ENCODE data around the gene FGA.

Gene FGA

GRCh38 chr4:154562697-154563254 lies 27.8 kb downstream of the FGA start, which contains the start of gene FGB:
TSS of gene FGB (plus strand) at chr4:154563011. CDS start at chr4:154563019, 8 bp downstream.
- H3K36me3 ChIP-seq, result no peaks in the 10 kb centered on the region
- H3K9me3 ChIP-seq, result no peaks in the 10 kb centered on the region
- H3K4me1 ChIP-seq, result no peaks in the 10 kb centered on the region
- no peak within 1 kb of the TSS for H3K27ac ChIP-seq
- H3K4me3 ChIP-seq, result no peak within 1 kb of the TSS
- H3K4me2 ChIP-seq, result no peak within 1 kb of the TSS
- H4K20me1 ChIP-seq, result no peaks in the 10 kb centered on the region
- H3K27me3 ChIP-seq, result no peaks in the 10 kb centered on the region
- no peak within 1 kb of the TSS for H3K9ac ChIP-seq
- TF ChIP-seq Cebpa-rat (IDR thresholded peaks at IDR 0.05), result no peak

DNA sequence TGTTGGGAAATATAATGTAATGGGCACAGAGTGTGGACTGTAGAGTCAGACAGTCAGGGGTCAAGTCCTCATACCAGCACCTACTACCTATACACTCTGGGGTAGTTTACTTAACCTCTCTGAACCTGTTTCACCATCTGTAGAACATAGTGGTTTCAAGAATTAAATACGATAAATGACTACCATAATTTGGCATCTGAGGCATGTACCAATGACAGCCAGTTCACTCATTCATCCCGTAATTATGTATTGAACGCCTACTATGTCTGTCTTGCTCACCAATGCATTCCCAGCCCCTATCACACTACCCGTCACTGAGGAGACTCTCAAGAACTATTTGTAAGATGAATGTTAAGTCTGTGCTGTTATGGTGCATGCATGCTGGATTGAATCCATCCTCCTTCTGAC lies 29.7 kb downstream of the FGA start:
- H3K9ac ChIP-seq, result no peak overlapping the region
- no peak for TF ChIP-seq Cebpa-rat (IDR thresholded peaks at IDR 0.05)
- no peak overlapping the region for H3K4me3 ChIP-seq
- H3K4me2 ChIP-seq, result no peak overlapping the region
- no peaks in the 10 kb centered on the region for H3K36me3 ChIP-seq
- no peaks in the 10 kb centered on the region for H4K20me1 ChIP-seq
- no peaks in the 10 kb centered on the region for H3K27me3 ChIP-seq
- no peak overlapping the region for H3K27ac ChIP-seq
- H3K4me1 ChIP-seq, result no peaks in the 10 kb centered on the region
- no peaks in the 10 kb centered on the region for H3K9me3 ChIP-seq

DNA sequence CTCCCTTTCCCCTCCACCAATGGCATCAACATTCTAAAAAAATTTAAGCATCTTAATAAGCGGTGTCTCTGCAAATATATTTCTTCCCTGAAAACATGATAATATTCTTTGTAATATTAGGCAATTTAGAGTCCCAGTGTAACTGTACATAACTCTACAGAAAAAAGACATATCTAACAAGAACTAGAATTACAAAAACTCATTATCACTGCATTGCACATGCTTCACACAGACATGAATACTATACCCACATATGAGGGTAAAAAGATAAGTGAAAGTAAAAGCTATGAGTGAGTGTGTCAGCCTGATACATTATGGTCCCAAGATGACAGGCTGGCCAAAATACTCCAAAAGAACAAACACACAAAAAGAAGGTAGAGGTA lies 30.1 kb downstream of the FGA start:
- Histone ChIP-seq H3K4me2 (no peak overlapping the region), H3K9me3 (no peaks in the 10 kb centered on the region), H3K27me3 (no peaks in the 10 kb centered on the region), H3K4me1 (no peaks in the 10 kb centered on the region), H4K20me1 (no peaks in the 10 kb centered on the region), H3K9ac (no peak overlapping the region), H3K27ac (no peak overlapping the region), H3K4me3 (no peak overlapping the region), H3K36me3 (no peaks in the 10 kb centered on the region)
- TF ChIP-seq Cebpa-rat (IDR thresholded peaks at IDR 0.05), result no peak

- H3K4me3 ChIP-seq, result no peak overlapping the region
- no peaks in the 10 kb centered on the region for H3K9me3 ChIP-seq
These were observed 30.8 kb downstream of the FGA start for GRCh38 chr4:154559494-154560418.

GRCh38 chr4:154559141-154559493 lies 31.4 kb downstream of the FGA start:
- no peaks in the 10 kb centered on the region for H3K27me3 ChIP-seq
- no peak overlapping the region for H3K4me3 ChIP-seq
- H3K36me3 ChIP-seq, result no peaks in the 10 kb centered on the region
- no peaks in the 10 kb centered on the region for H3K4me1 ChIP-seq
- H3K4me2 ChIP-seq, result no peak overlapping the region
- H3K9me3 ChIP-seq, result no peaks in the 10 kb centered on the region
- H4K20me1 ChIP-seq, result no peaks in the 10 kb centered on the region
- H3K27ac ChIP-seq, result no peak overlapping the region
- no peak for TF ChIP-seq Cebpa-rat (IDR thresholded peaks at IDR 0.05)
- H3K9ac ChIP-seq, result no peak overlapping the region

More at GRCh38 chr4:154559494-154560418, 30.8 kb downstream of the FGA start:
- Histone ChIP-seq H3K36me3 (no peaks in the 10 kb centered on the region), H3K9ac (no peak overlapping the region), H3K4me1 (no peaks in the 10 kb centered on the region), H4K20me1 (no peaks in the 10 kb centered on the region), H3K4me2 (no peak overlapping the region), H3K27ac (no peak overlapping the region), H3K27me3 (no peaks in the 10 kb centered on the region)
- TF ChIP-seq Cebpa-rat (IDR thresholded peaks at IDR 0.05), result no peak

DNA sequence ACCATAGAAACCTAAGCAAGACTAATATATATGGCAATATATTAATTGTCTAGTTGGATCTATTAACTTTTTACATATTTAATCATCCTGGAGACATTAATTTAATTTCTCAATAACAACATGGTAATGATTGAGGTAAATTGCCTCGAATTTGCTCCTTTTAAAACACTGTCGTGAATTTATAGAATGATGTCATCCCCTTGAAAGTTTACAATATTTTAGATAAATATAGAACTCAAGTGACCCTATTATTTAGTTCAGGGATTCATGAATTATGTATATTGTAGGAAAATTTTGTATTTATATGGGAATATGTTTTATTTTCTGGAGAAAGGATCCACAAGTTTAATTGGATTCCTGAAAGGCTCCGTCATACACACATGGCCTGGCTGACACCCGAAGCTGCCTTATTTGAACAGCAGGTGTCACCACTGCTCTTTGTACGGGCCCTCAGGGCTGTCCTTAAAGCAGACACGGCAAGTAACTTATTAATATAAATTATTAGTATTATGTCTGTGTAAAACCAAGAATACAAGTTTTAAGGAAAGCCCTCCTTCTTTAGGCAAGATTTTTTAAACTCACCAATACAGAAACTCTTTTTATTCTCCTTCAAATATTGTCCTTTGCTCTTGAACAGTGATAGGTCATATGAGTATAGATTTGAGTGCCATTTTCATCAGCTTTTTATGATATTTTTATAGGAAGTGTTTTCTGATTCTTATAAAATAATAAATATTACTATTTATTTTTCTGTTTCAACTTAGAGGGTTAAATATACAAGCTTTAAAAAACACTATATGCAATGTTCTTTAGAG lies 38.5 kb downstream of the FGA start:
- H3K36me3 ChIP-seq, result peaks cover 11% of the 10 kb centered on the region
- peaks cover 22% of the 10 kb centered on the region for H3K4me1 ChIP-seq
- TF ChIP-seq Cebpa-rat (IDR thresholded peaks at IDR 0.05), result no peak
- H3K4me2 ChIP-seq, result no peak overlapping the region
- H3K27me3 ChIP-seq, result no peaks in the 10 kb centered on the region
- H3K27ac ChIP-seq, result no peak overlapping the region
- no peak overlapping the region for H3K9ac ChIP-seq
- no peaks in the 10 kb centered on the region for H3K9me3 ChIP-seq
- peaks cover 19% of the 10 kb centered on the region for H4K20me1 ChIP-seq
- H3K4me3 ChIP-seq, result no peak overlapping the region

DNA sequence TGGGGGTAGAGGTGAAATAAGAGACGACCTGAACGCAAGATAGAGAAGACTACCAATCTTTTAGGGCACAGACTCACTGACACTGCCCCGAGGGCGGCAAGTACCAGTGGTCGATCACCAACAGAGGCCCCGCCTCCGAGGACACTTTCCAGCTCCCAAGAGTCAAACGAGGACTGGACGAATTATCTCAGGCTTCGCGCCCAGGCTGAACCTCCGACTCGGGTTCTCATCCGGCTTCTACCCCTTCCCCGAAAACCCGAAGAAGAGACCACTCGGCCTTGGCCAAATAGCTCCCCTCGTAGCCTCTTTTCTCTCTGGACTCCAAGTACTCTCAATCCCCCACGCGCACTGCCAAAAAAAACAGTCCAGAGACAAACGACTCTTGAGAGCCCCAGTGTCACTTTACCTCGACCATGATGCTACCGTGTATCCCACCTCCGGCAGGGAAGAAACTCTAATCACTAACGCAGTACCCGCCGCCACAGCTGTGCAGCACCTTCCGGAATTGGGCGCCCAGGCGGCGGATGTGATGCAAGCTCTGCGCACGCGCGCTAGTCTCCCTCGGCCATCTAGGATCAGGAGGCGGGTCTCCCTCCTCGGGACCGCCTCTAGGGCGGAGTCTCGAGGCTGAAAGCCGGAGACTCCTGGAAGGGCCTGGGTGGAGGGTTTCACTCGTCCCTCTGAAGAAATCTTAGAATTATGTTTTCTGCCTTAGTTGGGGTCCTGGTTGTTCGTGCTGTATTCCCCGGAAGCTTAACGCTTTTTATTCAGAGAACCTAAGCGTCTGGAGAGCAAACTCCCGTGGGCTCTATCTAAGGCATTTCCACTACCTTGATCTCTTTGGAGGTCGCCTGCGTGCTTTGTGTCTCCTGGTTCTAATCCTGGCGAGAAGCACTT lies 40.4 kb downstream of the FGA start, which contains the start of gene PLRG1:
PLRG1 (minus strand) TSS at position 507 of the 897 bp plus-strand sequence; CDS start at position 415, 92 bp downstream.
- H3K9me3 ChIP-seq, result no peaks in the 10 kb centered on the region
- peaks cover 22% of the 10 kb centered on the region for H3K4me1 ChIP-seq
- peak within 1 kb of the TSS; percentile 84 for H3K9ac ChIP-seq
- peaks cover 28% of the 10 kb centered on the region for H3K36me3 ChIP-seq
- H3K27me3 ChIP-seq, result no peaks in the 10 kb centered on the region
- H3K27ac ChIP-seq, result peak within 1 kb of the TSS; percentile 82
- peak within 1 kb of the TSS; percentile 87 for H3K4me3 ChIP-seq
- H4K20me1 ChIP-seq, result peaks cover 19% of the 10 kb centered on the region
- H3K4me2 ChIP-seq, result peak within 1 kb of the TSS; percentile 92
- TF ChIP-seq Cebpa-rat (IDR thresholded peaks at IDR 0.05), result peak; percentile 80; the same call in 1 of the 2 replicates

- H3K36me3 ChIP-seq, result peaks cover 71% of the 10 kb centered on the region
- no peak overlapping the region for H3K4me3 ChIP-seq
- peaks cover 19% of the 10 kb centered on the region for H4K20me1 ChIP-seq
- H3K9ac ChIP-seq, result no peak overlapping the region
- no peaks in the 10 kb centered on the region for H3K27me3 ChIP-seq
- peaks cover 18% of the 10 kb centered on the region for H3K4me1 ChIP-seq
- H3K27ac ChIP-seq, result no peak overlapping the region
- H3K4me2 ChIP-seq, result no peak overlapping the region
- H3K9me3 ChIP-seq, result no peaks in the 10 kb centered on the region
- TF ChIP-seq Cebpa-rat (IDR thresholded peaks at IDR 0.05), result no peak
These were observed 44.9 kb downstream of the FGA start for GRCh38 chr4:154545689-154546088.
